GM19238 (cell line): ENCODE measurements around the gene SEMA6A.

Experiments used
- DNase-seq: peaks from one replicate; pipeline ENCODE4 v3.0.0; 2011; ENCODE audit warnings: low spot score; ENCODE audit not compliant: insufficient read length

Gene SEMA6A

GRCh38 chr5:116464144-116464708, 110.4 kb downstream of the SEMA6A start:
- DNase-seq = no peak

GRCh38 chr5:116462500-116462899, 112.1 kb downstream of the SEMA6A start:
- no peak for DNase-seq

- no peak for DNase-seq
Observed at GRCh38 chr5:116459301-116459700, 115.3 kb downstream of the SEMA6A start.

- DNase-seq = no peak
Observed at GRCh38 chr5:116457062-116457461, 117.6 kb downstream of the SEMA6A start.

GRCh38 chr5:116456036-116456435, 118.6 kb downstream of the SEMA6A start:
- DNase-seq = no peak

- no peak for DNase-seq
Observed at GRCh38 chr5:116455061-116455460, 119.6 kb downstream of the SEMA6A start.

- peak; percentile 40 for DNase-seq
Observed at GRCh38 chr5:116454417-116454927, 120.2 kb downstream of the SEMA6A start.

GRCh38 chr5:116453988-116454411, 120.6 kb downstream of the SEMA6A start:
- no peak for DNase-seq

- no peak for DNase-seq
Observed at GRCh38 chr5:116452774-116453368, 121.8 kb downstream of the SEMA6A start.

- DNase-seq = no peak
Observed at GRCh38 chr5:116451905-116452450, 122.6 kb downstream of the SEMA6A start.

GRCh38 chr5:116451066-116451465, 123.6 kb downstream of the SEMA6A start:
- DNase-seq = no peak

GRCh38 chr5:116449458-116449857, 125.2 kb downstream of the SEMA6A start:
- DNase-seq = no peak

- DNase-seq = no peak
Observed at GRCh38 chr5:116448870-116449427, 125.7 kb downstream of the SEMA6A start.

GRCh38 chr5:116448450-116448849, 126.2 kb downstream of the SEMA6A start:
- no peak for DNase-seq

- DNase-seq = no peak
Observed at GRCh38 chr5:116446356-116447005, 128.1 kb downstream of the SEMA6A start.

- no peak for DNase-seq
Observed at GRCh38 chr5:116445311-116445710, 129.3 kb downstream of the SEMA6A start.

GRCh38 chr5:116444373-116445295, 130.0 kb downstream of the SEMA6A start:
- no peak for DNase-seq

- no peak for DNase-seq
Observed at GRCh38 chr5:116442931-116443551, 131.6 kb downstream of the SEMA6A start.

GRCh38 chr5:116442095-116442534, 132.5 kb downstream of the SEMA6A start:
- no peak for DNase-seq

GRCh38 chr5:116441223-116441622, 133.4 kb downstream of the SEMA6A start:
- DNase-seq = no peak
